ENCODE data around the gene ONECUT3. TPM values are rescaled to one million over a fixed set of nuclear protein-coding genes. Genes with fewer than 3 reads are reported as not detected.

ONECUT3 gene
- total RNA-seq, 1 experiment from 2014 or later = not detected

GRCh38 chr19:1749373-1750342 lies 3.6 kb upstream of the ONECUT3 start:
- intact Hi-C loops (cut with micrococcal nuclease; ENCODE audit: unreplicated experiment) = loop anchor here (5.0 kb wide), 1 partner anchor 92 kb away; no protein-coding TSS in a partner anchor
- peak overlapping the region; percentile 94 for H3K27ac ChIP-seq

GRCh38 chr19:1750343-1751021 lies 2.8 kb upstream of the ONECUT3 start:
- CTCF ChIA-PET = interaction anchor here (0.6 kb wide), 1 partner anchor 271 kb away, joined by 7 read pairs; the partner anchor contains the start of gene C19orf25
- TF ChIP-seq EZH2 (IDR thresholded peaks at IDR 0.05; ENCODE audit: low read depth) (no peak), CTCF (conservative IDR thresholded peaks at IDR 0.05) (no peak)
- Histone ChIP-seq H3K4me2 (peak overlapping the region; percentile 87), H2AFZ (peak overlapping the region; percentile 75), H4K20me1 (ENCODE audit: insufficient read depth) (no peaks in the 10 kb centered on the region), H3K9me2 (ENCODE audit: insufficient read depth) (no peaks in the 10 kb centered on the region), H3K79me2 (ENCODE audit: low read depth) (no peaks in the 10 kb centered on the region), H3K4me1 (replicated peaks; ENCODE audit: insufficient read depth) (peaks cover 8% of the 10 kb centered on the region), H3F3A (ENCODE audit: insufficient read depth, low read depth) (peaks cover 15% of the 10 kb centered on the region; the same call in 1 of the 2 replicates), H3K27me3 (ENCODE audit: insufficient read depth, low read depth) (no peaks in the 10 kb centered on the region), H3K27ac (peak overlapping the region; percentile 94), H3K4me3 (peak overlapping the region; percentile 71), H3K9me3 (ENCODE audit: insufficient read depth, low read depth) (no peaks in the 10 kb centered on the region), H3K36me3 (ENCODE audit: low read depth) (no peaks in the 10 kb centered on the region)
- intact Hi-C loops (cut with micrococcal nuclease; ENCODE audit: unreplicated experiment) = no loop called here
- DNase-seq = no peak
- POLR2A ChIA-PET (ENCODE audit: unreplicated experiment) = no interaction called here
- no TSS peak for BruUV-seq (replicated peaks)

More at GRCh38 chr19:1749373-1750342, 3.6 kb upstream of the ONECUT3 start:
- Histone ChIP-seq H4K20me1 (ENCODE audit: insufficient read depth) (no peaks in the 10 kb centered on the region), H3K4me3 (peak overlapping the region; percentile 71), H3K9me2 (ENCODE audit: insufficient read depth) (no peaks in the 10 kb centered on the region), H3K4me1 (replicated peaks; ENCODE audit: insufficient read depth) (peaks cover 8% of the 10 kb centered on the region), H3K79me2 (ENCODE audit: low read depth) (no peaks in the 10 kb centered on the region), H2AFZ (peak overlapping the region; percentile 75), H3K4me2 (peak overlapping the region; percentile 87), H3K27me3 (ENCODE audit: insufficient read depth, low read depth) (no peaks in the 10 kb centered on the region), H3K36me3 (ENCODE audit: low read depth) (no peaks in the 10 kb centered on the region), H3K9me3 (ENCODE audit: insufficient read depth, low read depth) (no peaks in the 10 kb centered on the region), H3F3A (ENCODE audit: insufficient read depth, low read depth) (peaks cover 15% of the 10 kb centered on the region; the same call in 1 of the 2 replicates)
- no TSS peak for BruUV-seq (replicated peaks)
- TF ChIP-seq CTCF (conservative IDR thresholded peaks at IDR 0.05) = no peak
- no peak for TF ChIP-seq EZH2 (IDR thresholded peaks at IDR 0.05; ENCODE audit: low read depth)
- ChIA-PET POLR2A (ENCODE audit: unreplicated experiment) (no interaction called here), CTCF (interaction anchor here (0.6 kb wide), 1 partner anchor 271 kb away, joined by 7 read pairs; the partner anchor contains the start of gene C19orf25)
- DNase-seq = no peak

GRCh38 chr19:1751367-1752008 lies 1.8 kb upstream of the ONECUT3 start:
- no peak overlapping the region for H3K27ac ChIP-seq
- H3K4me2 ChIP-seq = no peak overlapping the region
- H2AFZ ChIP-seq = no peak overlapping the region
- ChIA-PET POLR2A (ENCODE audit: unreplicated experiment) (no interaction called here), CTCF (interaction anchor here (0.7 kb wide), 1 partner anchor 192 kb away, joined by 5 read pairs; no protein-coding TSS in a partner anchor)
- no peaks in the 10 kb centered on the region for H4K20me1 ChIP-seq (ENCODE audit: insufficient read depth)
- no peak for TF ChIP-seq EZH2 (IDR thresholded peaks at IDR 0.05; ENCODE audit: low read depth)
- no peak for TF ChIP-seq CTCF (conservative IDR thresholded peaks at IDR 0.05)
- H3K79me2 ChIP-seq (ENCODE audit: low read depth) = no peaks in the 10 kb centered on the region
- no peak overlapping the region for H3K4me3 ChIP-seq
- DNase-seq = no peak
- peaks cover 6% of the 10 kb centered on the region for H3K4me1 ChIP-seq (replicated peaks; ENCODE audit: insufficient read depth)
- intact Hi-C loops (cut with micrococcal nuclease; ENCODE audit: unreplicated experiment) = no loop called here
- H3K9me2 ChIP-seq (ENCODE audit: insufficient read depth) = no peaks in the 10 kb centered on the region
- no peaks in the 10 kb centered on the region for H3K9me3 ChIP-seq (ENCODE audit: insufficient read depth, low read depth)
- peaks cover 3% of the 10 kb centered on the region; the same call in 1 of the 2 replicates for H3K27me3 ChIP-seq (ENCODE audit: insufficient read depth, low read depth)
- no TSS peak for BruUV-seq (replicated peaks)
- no peaks in the 10 kb centered on the region for H3K36me3 ChIP-seq (ENCODE audit: low read depth)
- H3F3A ChIP-seq (ENCODE audit: insufficient read depth, low read depth) = peaks cover 15% of the 10 kb centered on the region; the same call in 1 of the 2 replicates

Data from PC-9 (cell line).